GM18505 (cell line): ENCODE results near the gene ASB12.
"Not testable (repeated sequence)": the region's sequence is repeated elsewhere in the genome, so short reads cannot be mapped to it uniquely, and the experiment has no call there.

Experiments
- ATAC-seq: cut with Tn5 transposase; IDR thresholded peaks from one replicate; pipeline ENCODE4 v1.9.1; 2021; ENCODE audit not compliant: unreplicated experiment
- POLR2A ChIP-seq: IDR thresholded peaks from 4 replicates; pipeline ENCODE4 v1.6.1; 2011; ENCODE audit warnings: borderline replicate concordance; ENCODE audit not compliant: insufficient read depth, insufficient read length; ENCODE audit errors: extremely low read depth

Gene ASB12

DNA sequence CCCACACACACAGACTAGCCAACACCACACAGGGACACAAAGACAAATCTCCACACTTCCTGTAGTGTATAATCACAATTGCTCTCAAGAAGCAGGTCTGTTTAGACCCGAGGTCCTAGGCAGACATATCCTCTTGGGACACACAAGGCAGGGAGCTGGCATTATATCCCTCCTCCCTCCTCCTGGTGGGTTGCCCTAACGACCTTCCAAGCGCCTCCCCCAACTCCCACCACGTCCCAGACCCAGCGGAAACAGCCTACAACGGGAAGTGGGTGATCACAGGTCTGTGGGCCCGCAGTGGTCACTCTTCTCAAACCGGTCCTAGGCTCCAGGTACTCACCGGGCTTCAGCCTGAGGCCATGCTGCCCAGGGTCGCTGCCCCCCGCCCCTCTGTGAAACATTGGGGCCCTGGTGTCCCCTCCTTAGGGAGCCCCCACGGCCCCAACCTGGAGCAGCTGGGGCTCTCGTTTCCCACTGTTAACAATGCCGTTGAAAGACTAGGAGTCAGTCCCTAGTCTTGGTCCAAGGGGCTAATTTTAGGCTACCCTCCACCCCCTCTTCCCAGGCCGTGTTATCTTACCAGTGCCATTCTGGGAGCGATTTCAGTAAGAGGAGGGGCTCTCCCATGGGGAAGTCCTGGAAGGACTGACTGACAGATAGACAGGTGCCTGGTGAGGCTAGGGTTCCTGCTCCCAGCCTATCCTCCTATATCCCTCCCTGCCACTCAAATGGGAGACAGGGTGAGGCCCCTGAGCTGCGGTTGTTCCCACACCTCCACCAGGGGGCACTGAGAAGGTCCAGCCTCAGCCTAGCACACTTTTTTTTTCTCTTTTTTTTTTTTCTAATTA lies at the start of gene ASB12:
Gene ASB12, minus strand, starts transcription at position 485 of the 848 bp plus-strand sequence. CDS start 4,957 bp downstream, outside the sequence.
- ATAC-seq = no peak
- TF ChIP-seq POLR2A = no peak

GRCh38 chrX:64265265-64265664 lies 34.9 kb upstream of the ASB12 start:
- no peak for ATAC-seq
- no peak for TF ChIP-seq POLR2A

DNA sequence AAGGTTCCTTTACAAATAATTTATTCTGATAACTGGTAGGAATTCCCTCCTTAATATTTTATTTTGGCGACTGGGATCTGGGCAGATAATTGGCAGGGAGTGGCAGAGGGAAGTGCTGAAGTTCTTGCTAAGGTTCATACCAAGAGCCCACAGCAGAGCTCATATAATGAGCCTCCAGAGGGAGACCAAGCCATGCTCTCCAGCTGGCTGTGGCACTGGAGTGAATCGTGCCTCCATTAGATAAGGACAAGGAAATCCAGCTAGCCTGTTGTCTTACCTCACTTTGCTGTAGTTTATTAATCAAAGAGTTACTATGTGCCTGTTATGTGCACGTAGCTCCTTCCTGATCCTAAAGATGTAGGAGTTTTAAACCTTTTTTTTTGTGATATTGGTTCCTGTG lies 1.3 kb downstream of the ASB12 start:
- TF ChIP-seq POLR2A = no peak
- ATAC-seq = no peak

- no peak for TF ChIP-seq POLR2A
- no peak for ATAC-seq
These were observed 12.4 kb downstream of the ASB12 start for GRCh38 chrX:64218023-64218422.

GRCh38 chrX:64213989-64214388 lies 16.4 kb downstream of the ASB12 start:
- ATAC-seq = not testable (repeated sequence)

GRCh38 chrX:64206556-64207162 lies 23.7 kb downstream of the ASB12 start:
- no peak for ATAC-seq
- no peak for TF ChIP-seq POLR2A

GRCh38 chrX:64205735-64206501 lies 24.5 kb downstream of the ASB12 start:
- ATAC-seq = peak; percentile 85
- TF ChIP-seq POLR2A = peak; percentile 77

DNA sequence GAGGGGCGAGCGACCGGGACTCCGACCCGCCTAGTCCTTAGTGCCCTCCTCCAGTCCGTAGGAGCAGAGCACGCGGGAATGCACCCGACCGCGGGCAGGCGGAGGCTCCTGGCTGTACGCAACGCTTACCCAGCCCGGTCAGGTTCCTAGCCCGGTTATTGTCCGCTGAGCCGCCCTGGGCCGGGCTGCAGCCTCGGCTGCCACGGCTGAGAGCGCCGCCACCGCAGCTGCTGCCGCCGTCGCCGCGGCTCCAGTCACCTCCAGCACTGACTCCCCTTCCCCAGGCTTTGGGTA lies 25.0 kb downstream of the ASB12 start, which contains the start of gene AMER1:
Gene AMER1, minus strand, starts transcription at position 268 of the 294 bp plus-strand sequence. CDS start 12,422 bp downstream, outside the sequence.
- TF ChIP-seq POLR2A = no peak
- peak; percentile 40 for ATAC-seq

DNA sequence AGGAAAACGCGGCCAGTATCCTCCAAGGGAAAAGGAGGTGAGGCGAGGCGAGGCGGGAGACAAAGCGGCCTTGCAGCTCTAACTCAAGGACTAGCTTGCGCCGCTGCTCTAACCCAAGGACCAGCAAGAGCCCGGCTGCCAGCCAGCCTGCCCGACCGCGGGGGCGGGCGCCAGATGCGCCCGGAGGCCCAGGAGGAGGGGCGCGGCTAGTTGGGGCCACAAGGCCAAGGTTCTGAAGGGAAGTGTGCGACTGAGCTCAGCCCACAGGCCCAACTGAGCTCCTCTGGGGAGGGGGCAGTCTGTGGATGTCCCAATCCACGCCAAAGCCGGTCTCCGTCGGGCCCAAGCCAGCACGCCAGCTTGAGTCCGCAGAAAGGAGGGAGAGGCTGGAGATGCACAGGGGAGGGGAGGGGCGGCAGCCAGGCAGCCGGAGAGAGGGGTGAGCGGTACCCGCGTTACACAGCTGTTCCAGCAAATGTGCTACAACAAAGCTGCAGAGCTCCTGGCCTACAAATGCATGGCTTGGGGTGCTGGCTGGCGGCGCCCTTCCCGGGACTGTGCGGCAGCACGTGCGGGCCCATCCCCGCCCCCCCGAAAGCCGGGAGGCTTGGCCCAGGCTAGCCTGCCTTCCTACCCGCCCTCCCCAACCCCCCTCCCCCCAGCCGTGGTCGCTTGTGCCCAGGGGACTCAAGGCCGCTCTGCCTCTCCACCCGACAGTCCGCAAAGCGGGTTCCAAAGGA lies 25.5 kb downstream of the ASB12 start:
- peak; percentile 12 for ATAC-seq
- TF ChIP-seq POLR2A = no peak

DNA sequence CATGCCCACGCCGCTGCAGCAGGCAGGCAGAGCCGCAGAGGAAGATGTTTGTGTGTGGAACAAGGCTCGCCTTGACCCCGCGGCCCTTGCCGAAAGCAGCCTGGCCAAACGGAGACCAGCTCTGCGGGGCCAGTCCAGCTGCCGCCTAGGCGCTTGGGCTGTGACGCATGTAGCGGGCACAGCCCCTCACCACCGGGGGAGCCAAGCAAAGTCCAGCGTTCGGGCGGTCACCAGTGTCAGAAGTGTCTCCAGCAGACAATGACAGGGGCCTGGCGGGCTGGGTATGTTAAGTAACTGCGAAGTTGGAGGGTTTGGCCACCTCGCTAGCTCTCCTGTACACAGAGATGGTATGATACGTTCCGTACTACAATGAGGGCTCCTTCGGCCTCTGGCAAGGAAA lies 26.2 kb downstream of the ASB12 start:
- TF ChIP-seq POLR2A = no peak
- no peak for ATAC-seq

GRCh38 chrX:64202808-64203325 lies 27.5 kb downstream of the ASB12 start:
- ATAC-seq = no peak
- no peak for TF ChIP-seq POLR2A

- ATAC-seq = no peak
These were observed 32.4 kb downstream of the ASB12 start for GRCh38 chrX:64198036-64198435.

DNA sequence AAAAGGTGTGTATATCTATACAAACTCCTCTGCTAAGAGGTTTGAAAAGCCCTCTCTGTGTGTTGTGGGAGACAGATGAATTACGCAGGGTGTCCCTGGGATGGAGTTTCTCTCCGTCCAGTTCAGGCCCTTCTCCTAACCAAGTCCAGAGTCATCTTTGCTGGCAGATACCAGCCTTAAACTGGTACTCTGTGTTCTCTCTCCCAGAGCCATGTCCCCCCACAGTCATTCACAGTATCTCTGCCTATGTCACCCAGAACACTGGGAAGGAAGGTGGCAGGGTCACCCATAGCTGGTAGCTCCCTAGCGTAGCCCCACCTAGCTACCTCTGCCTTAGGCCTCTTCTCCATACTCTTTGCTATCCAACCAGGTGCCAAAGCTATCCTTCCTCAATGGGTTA lies 33.8 kb downstream of the ASB12 start:
- no peak for TF ChIP-seq POLR2A
- ATAC-seq = no peak

More at GRCh38 chrX:64198036-64198435, 32.4 kb downstream of the ASB12 start:
- TF ChIP-seq POLR2A = no peak

DNA sequence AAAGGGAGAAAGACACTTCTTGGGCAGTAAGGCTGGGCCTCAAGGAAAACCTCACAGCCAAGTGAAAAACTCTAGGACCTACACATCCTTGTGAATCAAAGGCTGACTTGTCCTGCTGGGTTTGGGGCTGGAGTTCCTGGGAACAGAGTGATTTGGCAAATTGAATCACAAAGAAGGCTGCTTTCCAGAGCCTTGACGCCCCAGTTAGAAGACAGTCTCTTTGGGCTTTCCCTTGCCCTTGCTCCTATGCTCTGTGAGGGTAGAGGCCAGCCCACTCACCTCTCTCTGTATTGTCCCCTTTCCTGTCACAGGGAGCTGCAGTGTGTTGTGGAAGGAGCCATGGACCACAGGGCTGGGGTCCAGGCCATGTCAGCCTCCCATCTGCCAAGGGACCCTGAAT lies 34.5 kb downstream of the ASB12 start:
- TF ChIP-seq POLR2A = no peak
- no peak for ATAC-seq

GRCh38 chrX:64192673-64193072 lies 37.7 kb downstream of the ASB12 start:
- ATAC-seq = no peak

More at GRCh38 chrX:64192673-64193072, 37.7 kb downstream of the ASB12 start:
- no peak for TF ChIP-seq POLR2A
